Measurements from ENCODE around the gene NPAS4.

DNA sequence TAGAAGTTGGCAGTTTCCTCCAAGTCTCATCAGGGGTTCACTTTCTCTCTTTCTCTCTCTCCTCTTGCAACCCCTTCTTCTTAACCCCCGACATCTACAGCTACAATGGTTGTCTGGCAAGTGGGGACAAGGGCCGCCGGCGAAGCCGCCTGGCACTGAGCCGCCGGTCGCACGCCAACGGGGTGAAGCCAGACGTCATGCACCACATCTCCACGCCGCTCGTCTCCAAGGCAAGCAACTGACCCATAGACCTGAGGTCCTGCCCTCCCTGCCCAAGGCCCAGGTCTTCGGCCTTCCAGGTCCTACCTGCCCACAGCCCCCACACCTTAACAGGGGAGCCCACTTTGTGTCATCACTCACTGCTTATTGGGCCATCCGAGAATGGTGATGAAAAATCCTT is 50.3 kb downstream of the NPAS4 start:
- TF ChIP-seq, protein P1, sequence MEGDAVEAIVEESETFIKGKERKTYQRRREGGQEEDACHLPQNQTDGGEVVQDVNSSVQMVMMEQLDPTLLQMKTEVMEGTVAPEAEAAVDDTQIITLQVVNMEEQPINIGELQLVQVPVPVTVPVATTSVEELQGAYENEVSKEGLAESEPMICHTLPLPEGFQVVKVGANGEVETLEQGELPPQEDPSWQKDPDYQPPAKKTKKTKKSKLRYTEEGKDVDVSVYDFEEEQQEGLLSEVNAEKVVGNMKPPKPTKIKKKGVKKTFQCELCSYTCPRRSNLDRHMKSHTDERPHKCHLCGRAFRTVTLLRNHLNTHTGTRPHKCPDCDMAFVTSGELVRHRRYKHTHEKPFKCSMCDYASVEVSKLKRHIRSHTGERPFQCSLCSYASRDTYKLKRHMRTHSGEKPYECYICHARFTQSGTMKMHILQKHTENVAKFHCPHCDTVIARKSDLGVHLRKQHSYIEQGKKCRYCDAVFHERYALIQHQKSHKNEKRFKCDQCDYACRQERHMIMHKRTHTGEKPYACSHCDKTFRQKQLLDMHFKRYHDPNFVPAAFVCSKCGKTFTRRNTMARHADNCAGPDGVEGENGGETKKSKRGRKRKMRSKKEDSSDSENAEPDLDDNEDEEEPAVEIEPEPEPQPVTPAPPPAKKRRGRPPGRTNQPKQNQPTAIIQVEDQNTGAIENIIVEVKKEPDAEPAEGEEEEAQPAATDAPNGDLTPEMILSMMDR (conservative IDR thresholded peaks at IDR 0.05; ENCODE audit: low read depth, low read length), result no peak
- no peak for TF ChIP-seq POLR2A (IDR thresholded peaks at IDR 0.05; ENCODE audit: low read depth, low read length)
- no peak for TF ChIP-seq NFE2L2 (IDR thresholded peaks at IDR 0.05; ENCODE audit: low read depth, low read length)
- no peak for TF ChIP-seq RAD21 (IDR thresholded peaks at IDR 0.05; ENCODE audit: low read length)
- no peak for TF ChIP-seq CHD1 (IDR thresholded peaks at IDR 0.05; ENCODE audit: low read depth, low read length)
